GM08714 (cell line): Measurements from ENCODE around the gene MEF2D.

Source experiments
- H3K4me3 ChIP-seq: fragments of 200-500 bp; sonication (Bioruptor generic); 2 replicates; pipeline ENCODE4 v1.5.1; 2014; ENCODE audit warnings: mild to moderate bottlenecking, low read length, inconsistent platforms
- ZNF274 ChIP-seq: IDR thresholded peaks from 2 replicates; pipeline ENCODE4 v1.6.1; 2012; ENCODE audit warnings: mild to moderate bottlenecking, low read depth, low read length

The MEF2D gene

DNA sequence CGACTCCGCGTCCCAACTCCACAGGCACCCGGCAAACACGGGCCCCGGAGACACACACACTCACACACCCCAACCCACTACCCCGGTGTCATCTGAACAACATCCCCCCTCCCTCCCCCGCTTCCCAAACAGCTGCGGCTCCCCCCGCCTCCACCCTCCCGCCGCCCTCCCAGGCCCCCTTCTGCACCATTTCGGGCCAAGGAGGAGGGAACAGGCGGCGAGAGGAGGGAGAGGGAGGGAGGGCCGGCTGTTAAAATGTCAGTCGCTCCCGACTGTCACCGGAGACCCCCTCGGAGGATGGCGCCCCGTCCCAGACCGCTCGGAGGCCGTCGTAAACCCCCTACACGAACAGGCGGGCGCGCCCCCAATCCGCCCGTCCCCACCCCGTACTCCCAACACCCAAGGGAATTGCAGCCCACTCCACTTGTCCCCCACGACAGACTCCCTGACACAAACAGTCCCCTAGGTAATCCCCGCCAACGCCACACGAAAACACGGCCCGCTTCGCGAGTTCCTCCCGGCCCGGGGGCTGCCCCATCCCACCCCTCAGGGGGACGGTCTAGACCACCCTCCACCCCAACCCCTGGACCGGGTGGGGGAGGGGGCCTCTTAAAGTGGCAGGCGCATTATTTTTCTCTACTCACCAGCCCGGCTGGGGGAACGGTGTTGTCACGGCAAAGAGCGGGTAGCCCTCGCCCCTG is 583 bp downstream of the MEF2D start:
- no peak for TF ChIP-seq ZNF274
- peak overlapping the region; percentile 92 for H3K4me3 ChIP-seq

DNA sequence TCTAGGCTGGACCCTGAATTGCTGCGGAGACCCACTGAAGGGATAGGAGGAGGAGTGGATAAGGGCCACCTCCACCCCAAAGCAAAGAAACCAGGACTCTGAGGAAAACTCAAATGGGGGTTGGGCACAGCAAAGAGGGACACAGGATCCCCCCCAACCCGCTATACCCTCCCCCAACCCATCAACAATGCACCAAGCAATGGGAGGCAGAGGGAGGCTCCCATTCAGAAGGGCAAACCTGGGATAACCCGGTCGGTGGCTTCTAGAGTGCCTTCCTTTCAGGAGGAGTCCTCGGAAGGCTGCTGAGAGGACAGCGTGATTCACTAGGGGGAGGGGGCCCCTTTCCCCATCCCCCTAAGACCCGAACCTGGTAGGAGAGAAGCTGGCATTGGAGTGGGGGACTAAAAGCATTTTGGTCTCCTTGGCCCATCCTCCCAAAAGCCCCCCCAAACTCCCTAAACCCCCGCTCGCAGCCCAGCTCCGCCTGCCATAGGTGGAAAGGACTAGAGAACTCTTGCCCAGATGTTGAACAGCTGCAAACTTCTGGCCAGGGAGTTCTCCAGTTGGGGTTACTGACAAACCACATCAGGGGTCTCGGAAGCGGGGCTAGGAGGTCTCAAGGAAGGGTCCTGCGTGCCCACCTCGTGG is 1.3 kb downstream of the MEF2D start:
- TF ChIP-seq ZNF274 = no peak
- peak overlapping the region; percentile 92 for H3K4me3 ChIP-seq

GRCh38 chr1:156498432-156499193 is 2.0 kb downstream of the MEF2D start:
- TF ChIP-seq ZNF274 = no peak
- H3K4me3 ChIP-seq = peak overlapping the region; percentile 92

DNA sequence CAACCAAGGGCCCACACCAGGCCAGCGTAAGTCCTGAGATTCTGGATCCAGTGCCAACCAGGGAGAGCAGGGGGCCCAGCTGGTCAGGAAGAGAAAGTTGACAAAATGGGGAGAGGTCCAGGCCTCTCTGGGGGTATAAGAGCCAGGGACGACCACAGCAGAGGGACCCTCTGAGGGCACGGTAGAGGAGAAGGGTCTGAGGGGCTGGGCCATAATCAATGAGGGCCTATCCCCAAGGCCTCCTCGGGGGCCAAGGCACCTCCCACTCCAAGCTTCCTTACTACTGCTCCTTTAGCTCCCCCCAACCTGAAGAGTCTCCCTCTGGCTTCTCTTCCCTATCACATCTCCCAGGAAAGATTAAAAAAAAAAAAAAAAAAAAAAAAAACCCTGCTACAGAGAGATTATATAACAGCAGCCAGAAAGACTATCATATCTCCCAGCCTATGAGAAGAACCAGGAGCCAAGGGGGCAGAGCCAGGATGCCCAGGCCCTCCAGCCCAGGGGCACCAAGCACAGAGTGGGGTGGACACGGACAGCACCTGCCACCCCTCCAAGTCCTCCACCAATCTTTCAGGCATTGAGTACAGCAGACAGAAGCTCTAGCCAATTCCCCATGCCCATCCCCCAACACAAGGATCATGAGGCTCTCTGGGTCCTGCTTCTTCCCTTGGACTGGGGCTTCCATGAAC is 2.7 kb downstream of the MEF2D start:
- TF ChIP-seq ZNF274 = no peak
- peak overlapping the region; percentile 92 for H3K4me3 ChIP-seq

- peak overlapping the region; percentile 92; the same call in 1 of the 2 replicates for H3K4me3 ChIP-seq
- TF ChIP-seq ZNF274 = no peak
Measured at GRCh38 chr1:156497078-156497742, 3.4 kb downstream of the MEF2D start.

GRCh38 chr1:156496211-156496761 is 4.3 kb downstream of the MEF2D start:
- H3K4me3 ChIP-seq = peak overlapping the region; percentile 38; the same call in 1 of the 2 replicates
- no peak for TF ChIP-seq ZNF274

DNA sequence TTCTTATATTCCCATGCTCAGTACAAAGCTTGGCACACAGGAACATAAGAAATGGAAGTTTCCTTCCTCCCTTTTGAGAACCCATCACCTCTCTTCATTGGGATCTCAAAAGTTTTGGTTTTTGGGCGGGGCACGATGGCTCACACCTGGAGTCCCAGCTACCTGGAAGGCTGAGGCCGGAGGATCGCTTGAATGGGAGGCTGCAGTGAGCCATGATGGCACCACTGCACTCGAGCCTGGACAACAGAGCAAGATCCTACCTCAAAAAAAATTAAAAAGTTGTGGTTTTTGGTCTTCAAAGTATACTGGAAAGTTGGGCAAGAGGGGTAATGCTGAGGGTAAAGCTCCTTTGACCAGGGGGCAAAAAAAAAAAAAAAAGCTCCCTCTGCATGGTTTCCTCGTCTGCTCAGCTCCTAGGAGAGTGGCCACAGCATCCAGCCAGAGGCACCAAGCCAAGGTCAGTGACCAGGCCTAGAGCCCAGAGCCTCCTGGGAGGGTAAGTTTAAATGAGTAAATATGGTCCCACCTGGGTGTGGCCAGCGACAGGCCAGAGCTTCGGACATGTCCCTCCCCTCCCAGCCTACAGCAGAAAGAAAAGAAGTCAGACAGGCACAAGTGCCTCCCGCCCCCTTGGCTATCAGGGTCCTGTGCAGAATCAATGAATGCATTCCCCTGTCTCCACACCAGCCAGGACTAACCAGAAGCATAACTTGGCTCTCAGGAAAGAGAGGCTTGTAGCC is 5.0 kb downstream of the MEF2D start:
- TF ChIP-seq ZNF274 = no peak
- peak overlapping the region; percentile 13; the same call in 1 of the 2 replicates for H3K4me3 ChIP-seq

GRCh38 chr1:156494309-156494895 is 6.2 kb downstream of the MEF2D start:
- no peak for TF ChIP-seq ZNF274
- H3K4me3 ChIP-seq = no peak overlapping the region; the same call in 1 of the 2 replicates

DNA sequence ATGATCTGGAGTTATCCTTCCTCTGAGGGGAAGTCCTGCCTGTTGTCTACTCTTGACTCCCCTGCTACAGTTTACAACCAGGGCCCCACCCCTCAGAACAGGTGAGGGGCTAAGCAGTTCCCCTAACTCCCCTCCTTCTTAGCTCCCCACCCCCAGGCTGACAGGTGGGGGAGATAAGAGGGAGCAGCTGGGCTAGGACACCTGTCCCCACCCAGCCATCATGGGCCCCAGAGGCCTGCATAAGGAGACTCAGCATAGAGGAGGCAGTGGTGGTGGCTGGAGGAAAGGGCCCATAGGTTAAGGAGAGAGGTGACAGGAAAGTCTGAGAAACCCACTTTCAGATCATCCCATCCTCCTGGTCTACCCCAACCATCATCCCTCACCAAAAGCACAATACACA is 6.8 kb downstream of the MEF2D start:
- peak overlapping the region; percentile 31; the same call in 1 of the 2 replicates for H3K4me3 ChIP-seq
- TF ChIP-seq ZNF274 = no peak

DNA sequence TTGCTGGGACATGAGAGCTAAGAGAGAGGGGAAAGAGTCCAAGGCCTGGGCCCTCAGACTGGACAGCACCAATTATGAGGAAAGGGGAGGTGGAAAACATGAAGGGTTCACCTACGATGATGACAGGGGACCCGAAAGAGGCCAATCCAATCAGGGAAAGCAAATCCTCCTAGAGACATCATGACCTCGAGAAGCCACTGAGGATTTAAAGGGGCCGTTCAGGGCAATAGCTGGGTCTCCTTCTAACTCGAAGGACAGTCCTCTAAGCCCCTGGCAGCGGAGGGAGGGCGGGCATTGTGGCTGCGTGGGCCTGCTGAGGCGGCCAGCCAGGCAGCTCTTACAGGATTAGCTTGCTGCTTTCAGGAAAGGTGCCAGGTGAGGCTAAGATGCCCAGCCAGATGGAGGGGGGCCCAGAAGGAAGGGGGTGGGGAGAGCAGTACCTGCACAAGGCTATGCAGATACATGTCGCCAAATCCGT is 7.4 kb downstream of the MEF2D start:
- H3K4me3 ChIP-seq = peak overlapping the region; percentile 31; the same call in 1 of the 2 replicates
- no peak for TF ChIP-seq ZNF274

- peak overlapping the region; percentile 47; the same call in 1 of the 2 replicates for H3K4me3 ChIP-seq
- no peak for TF ChIP-seq ZNF274
Measured at GRCh38 chr1:156492591-156493080, 7.9 kb downstream of the MEF2D start.

GRCh38 chr1:156492013-156492590 is 8.5 kb downstream of the MEF2D start:
- no peak for TF ChIP-seq ZNF274
- H3K4me3 ChIP-seq = peak overlapping the region; percentile 47; the same call in 1 of the 2 replicates
